HG02885 (cell line): ENCODE measurements around the gene RPL41.
"Not testable (repeated sequence)": the region's sequence is repeated elsewhere in the genome, so short reads cannot be mapped to it uniquely, and the experiment has no call there.

Source experiments
- ATAC-seq: cut with Tn5 transposase; IDR thresholded peaks from one replicate; pipeline ENCODE4 v1.9.1; 2021; ENCODE audit warnings: mild to moderate bottlenecking; ENCODE audit not compliant: unreplicated experiment, poor library complexity

Gene RPL41

GRCh38 chr12:56102683-56103065 is 13.8 kb upstream of the RPL41 start:
- ATAC-seq, result no peak

DNA sequence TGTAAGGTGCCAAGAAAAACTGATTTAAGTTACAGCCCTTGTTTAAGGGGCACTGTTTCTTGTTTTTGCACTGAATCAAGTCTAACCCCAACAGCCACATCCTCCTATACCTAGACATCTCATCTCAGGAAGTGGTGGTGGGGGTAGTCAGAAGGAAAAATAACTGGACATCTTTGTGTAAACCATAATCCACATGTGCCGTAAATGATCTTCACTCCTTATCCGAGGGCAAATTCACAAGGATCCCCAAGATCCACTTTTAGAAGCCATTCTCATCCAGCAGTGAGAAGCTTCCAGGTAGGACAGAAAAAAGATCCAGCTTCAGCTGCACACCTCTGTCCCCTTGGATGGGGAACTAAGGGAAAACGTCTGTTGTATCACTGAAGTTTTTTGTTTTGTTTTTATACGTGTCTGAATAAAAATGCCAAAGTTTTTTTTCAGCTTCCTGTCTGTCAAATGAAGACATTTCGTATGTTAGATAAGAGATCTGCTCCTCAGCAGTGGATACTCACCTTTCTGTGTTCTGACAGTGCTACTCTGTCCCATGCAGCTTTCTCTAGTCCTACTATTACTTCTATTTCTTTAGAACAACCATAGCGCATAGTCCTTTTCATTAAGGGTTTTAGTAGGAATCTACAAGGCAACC is 13.2 kb upstream of the RPL41 start:
- ATAC-seq, result no peak

GRCh38 chr12:56103823-56104108 is 12.7 kb upstream of the RPL41 start:
- no peak for ATAC-seq

GRCh38 chr12:56104109-56104814 is 12.2 kb upstream of the RPL41 start, which contains the start of gene PA2G4:
TSS of gene PA2G4 (plus strand) at chr12:56104559. CDS start at chr12:56104738, 179 bp downstream.
- peak; percentile 93 for ATAC-seq

- ATAC-seq, result peak; percentile 22
Measured at GRCh38 chr12:56104815-56105608, 11.4 kb upstream of the RPL41 start.

DNA sequence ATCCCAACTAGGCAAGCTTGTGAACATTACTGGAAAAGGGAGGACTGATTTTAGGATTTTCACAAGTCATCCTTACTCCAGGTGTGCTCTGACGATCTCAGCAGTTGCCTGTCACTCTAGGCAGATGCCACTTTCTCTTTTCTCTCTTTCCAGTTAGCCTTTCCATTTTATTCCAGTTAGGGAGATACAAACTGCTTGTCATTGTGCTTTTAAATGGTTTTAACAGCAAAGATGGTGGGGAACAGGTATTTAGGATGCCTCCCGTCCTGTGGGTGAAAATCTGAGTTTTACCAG is 10.9 kb upstream of the RPL41 start:
- no peak for ATAC-seq

DNA sequence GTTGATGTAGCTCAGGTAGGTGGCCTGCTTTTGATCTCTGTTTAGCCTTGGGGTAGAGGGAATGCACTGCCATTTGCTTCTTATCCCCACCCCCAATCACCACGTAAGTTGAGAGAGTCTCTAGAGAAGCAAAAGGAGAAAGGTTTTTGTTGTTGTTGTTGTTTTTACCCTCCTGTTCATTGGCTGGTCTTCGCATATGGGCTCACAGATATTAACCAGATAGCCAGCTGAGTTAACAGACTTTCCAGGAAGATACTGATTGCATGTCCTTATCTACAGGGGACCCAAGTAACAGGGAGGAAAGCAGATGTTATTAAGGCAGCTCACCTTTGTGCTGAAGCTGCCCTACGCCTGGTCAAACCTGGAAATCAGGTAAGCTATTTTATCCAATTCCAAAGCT is 9.2 kb upstream of the RPL41 start:
- no peak for ATAC-seq

DNA sequence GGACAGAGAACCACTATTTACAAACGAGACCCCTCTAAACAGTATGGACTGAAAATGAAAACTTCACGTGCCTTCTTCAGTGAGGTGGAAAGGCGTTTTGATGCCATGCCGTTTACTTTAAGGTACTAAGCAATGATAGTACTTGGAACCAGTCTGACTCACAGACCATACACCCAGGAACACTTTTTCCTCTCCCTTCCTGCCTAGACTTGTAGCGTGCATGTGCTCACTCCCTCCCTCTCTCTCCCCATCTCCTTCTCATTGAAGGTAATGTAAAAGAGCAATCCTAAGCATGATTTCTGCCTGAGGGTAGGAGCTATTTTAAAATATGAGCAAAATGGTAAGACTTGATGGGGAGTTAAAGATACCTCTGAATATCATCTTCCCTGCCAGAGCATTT is 5.9 kb upstream of the RPL41 start:
- ATAC-seq, result no peak

GRCh38 chr12:56114084-56114483 is 2.3 kb upstream of the RPL41 start:
- no peak for ATAC-seq

- no peak for ATAC-seq
Measured at GRCh38 chr12:56115329-56115728, 1.1 kb upstream of the RPL41 start.

DNA sequence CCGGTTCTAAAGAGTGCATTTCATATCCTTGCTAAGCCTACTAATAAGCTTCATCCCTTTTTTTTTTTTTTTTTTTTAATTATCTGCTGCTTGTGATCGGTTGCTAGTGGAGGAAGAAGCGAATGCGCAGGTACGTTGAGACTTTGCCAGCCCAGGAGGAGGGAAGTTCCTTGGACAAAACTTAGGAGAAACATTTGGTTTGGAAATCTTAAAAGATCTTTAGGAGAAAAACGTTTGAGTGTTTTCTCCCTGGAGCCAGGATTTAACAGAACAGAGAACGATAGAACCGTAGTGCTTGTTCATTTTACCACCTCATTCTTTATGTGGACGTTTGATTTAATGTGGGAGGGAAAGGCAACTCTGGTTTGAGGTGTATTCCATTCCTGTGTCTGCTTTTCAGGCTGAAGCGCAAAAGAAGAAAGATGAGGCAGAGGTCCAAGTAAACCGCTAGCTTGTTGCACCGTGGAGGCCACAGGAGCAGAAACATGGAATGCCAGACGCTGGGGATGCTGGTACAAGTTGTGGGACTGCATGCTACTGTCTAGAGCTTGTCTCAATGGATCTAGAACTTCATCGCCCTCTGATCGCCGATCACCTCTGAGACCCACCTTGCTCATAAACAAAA is 761 bp downstream of the RPL41 start:
- ATAC-seq, result not testable (repeated sequence)

DNA sequence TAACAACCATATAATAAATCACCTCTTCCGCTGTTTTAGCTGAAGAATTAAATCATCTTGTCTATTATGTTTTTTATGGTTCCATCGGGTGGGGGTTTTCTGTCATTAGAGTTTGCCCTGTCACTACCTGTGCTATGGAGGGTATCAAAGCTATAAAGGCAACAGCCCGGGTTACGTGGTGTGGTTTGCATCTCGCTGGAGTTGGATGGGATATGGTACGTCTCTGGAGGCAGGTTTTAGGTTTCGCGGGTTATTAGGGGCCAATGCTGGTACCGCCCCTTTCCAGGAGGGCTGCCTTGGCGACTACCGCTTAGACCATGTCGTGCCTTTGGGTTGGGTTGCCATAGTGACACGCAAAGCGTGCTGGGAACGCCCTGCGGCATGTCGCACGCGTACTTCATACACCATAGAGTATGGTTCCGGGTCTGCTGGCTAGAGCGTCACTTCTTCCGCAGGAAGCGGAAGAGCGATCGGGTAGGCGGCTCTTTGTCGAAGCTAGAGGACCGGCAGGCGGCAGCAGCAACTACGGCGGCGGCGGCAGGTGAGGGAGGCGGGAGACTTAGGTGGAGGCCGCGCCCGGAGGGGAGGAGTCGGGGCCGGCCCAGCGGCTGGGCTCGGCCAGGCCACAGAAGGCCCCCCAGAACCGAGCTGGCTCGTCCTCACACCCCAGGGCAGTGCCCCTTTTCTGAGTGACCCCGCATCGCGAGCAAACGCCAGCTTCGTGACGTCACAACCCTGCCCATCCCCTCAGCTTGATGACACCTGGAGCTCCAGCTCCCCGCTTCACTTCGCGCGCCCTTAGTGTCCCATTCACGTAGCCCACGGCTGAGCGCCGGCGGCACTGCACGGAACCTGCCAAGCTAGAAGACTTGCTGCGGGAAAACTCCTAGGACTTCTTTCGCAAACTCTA is 1.6 kb downstream of the RPL41 start, which contains the start of gene ZC3H10:
Gene ZC3H10 (plus strand): TSS at position 489 of the 910 bp plus-strand sequence. CDS start 2,297 bp downstream, outside the sequence.
- peak; percentile 82 for ATAC-seq

GRCh38 chr12:56118688-56119357 is 2.4 kb downstream of the RPL41 start:
- no peak for ATAC-seq

DNA sequence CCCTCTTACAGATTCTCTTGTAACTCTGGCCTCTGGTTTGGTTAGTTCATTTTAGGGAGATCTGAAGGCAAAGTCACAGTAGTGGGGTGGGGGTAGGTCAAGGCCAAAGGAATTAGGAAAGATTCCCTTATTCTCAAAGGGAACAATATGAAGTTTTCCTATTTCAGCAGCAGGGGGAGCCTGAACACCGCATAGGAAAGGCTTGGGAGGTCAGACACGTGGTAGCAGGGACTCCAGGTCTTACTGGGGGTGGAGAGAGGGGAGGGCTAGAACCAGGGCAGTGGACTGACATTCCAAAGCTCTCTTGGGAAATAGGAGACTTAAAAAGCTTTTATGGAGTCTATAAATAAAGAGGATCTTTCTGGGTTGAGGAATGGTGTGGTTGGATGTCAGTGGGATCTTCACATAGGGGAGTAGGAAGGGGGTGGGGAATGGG is 2.9 kb downstream of the RPL41 start:
- no peak for ATAC-seq

DNA sequence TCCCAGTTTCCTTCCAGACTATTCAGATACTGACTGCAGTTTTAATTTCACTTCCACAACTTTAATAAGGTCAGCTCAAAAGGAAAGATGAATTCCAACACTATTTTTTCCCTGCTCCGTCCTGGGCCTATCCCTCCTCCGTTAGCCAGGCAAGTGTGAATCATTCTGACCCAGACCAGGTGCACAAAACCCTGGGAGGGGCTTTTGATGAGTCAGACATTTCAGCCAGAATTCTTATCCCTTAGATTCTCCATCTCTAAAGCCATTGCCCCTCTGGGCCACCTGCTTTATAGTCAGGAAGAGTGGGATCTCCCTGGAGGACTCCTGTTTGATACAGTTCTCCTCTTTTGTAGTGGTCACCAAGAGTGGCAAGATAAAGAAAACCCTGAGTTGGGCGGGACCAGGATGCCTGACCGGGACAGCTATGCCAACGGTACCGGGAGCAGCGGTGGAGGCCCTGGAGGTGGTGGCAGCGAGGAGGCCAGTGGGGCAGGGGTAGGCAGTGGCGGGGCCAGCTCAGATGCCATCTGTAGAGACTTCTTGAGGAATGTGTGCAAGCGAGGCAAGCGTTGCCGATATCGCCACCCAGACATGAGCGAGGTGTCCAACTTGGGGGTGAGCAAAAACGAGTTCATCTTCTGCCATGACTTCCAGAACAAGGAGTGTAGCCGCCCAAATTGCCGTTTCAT is 3.9 kb downstream of the RPL41 start:
- ATAC-seq, result no peak

GRCh38 chr12:56121204-56121870 is 4.9 kb downstream of the RPL41 start:
- no peak for ATAC-seq

DNA sequence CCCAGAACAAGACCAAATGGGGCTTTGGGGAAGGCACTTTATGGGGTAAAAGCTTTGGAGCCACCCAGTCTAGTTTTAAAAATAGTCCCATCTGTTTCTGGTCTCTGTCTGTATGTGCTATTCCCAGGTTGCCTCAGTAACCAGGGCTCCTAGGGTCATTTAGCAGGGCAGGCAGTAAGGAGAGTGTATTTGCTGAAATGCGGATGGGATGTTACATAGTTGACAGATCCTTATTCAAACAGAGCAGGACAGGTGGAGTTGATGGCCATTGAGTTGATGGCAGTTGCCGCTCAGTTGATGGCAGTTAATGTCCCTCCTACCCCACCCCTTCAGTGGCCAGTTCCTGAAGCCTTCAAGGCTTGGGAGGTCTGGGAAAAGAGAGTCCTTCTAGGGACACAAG is 6.2 kb downstream of the RPL41 start:
- ATAC-seq, result no peak

GRCh38 chr12:56124133-56124532 is 7.7 kb downstream of the RPL41 start:
- no peak for ATAC-seq
